Fibroblast of lung (primary cell): Measurements from ENCODE around the gene HSF2BP. TPM values are rescaled to one million over a fixed set of nuclear protein-coding genes. Genes with fewer than 3 reads are reported as not detected.
A peak's percentile ranks its signal among the peaks of the same experiment; 100 is the strongest.

ENCODE experiments used
- DNase-seq, 2 donors: peaks; one replicate each; pipeline versions ENCODE4 v3.0.0 to v3.0.0-alpha.2; 2010; ENCODE audit warnings: low read depth in 2 of 2
- H2AFZ ChIP-seq: 2 replicates; pipeline ENCODE4 v1.5.1; 2012; ENCODE audit warnings: low read length, control low read depth, inconsistent platforms
- H3K27ac ChIP-seq: 2 replicates; pipeline ENCODE4 v1.5.1; 2011; ENCODE audit warnings: low read length, control low read depth; ENCODE audit not compliant: insufficient read depth
- H3K27me3 ChIP-seq: 2 replicates; pipeline ENCODE4 v1.5.1; 2011; ENCODE audit warnings: mild to moderate bottlenecking, low read length; ENCODE audit not compliant: control insufficient read depth, insufficient read depth
- H3K36me3 ChIP-seq: 2 replicates; pipeline ENCODE4 v1.5.1; 2011; ENCODE audit warnings: low read length; ENCODE audit not compliant: control insufficient read depth, insufficient read depth
- H3K4me1 ChIP-seq: 2 replicates; pipeline ENCODE4 v1.5.1; 2011; ENCODE audit warnings: low read length; ENCODE audit not compliant: control insufficient read depth, insufficient read depth; ENCODE audit errors: extremely low read depth
- H3K4me2 ChIP-seq: 2 replicates; pipeline ENCODE4 v1.5.1; 2011; ENCODE audit warnings: low read length, control low read depth; ENCODE audit not compliant: insufficient read depth; ENCODE audit errors: extremely low read depth
- H3K4me3 ChIP-seq, 4 experiments: fragments of 200-600 bp in 1 of 4; sonication (generic) in 1 of 4; replicated peaks in 1 of 4; 2 replicates each; pipeline ENCODE4 v1.5.1; 2011 to 2016; ENCODE audit warnings: low read length in 4 of 4, low read depth in 3 of 4, mild to moderate bottlenecking in 3 of 4, control low read depth in 2 of 4, inconsistent platforms in 1 of 4, mixed read lengths in 1 of 4; ENCODE audit not compliant: insufficient read depth in 1 of 4; ENCODE audit errors: control extremely low read depth in 1 of 4
- H3K79me2 ChIP-seq: 2 replicates; pipeline ENCODE4 v1.5.1; 2012; ENCODE audit warnings: mild to moderate bottlenecking, low read length, inconsistent platforms; ENCODE audit not compliant: control insufficient read depth, insufficient read depth
- H3K9ac ChIP-seq: 2 replicates; pipeline ENCODE4 v1.5.1; 2011; ENCODE audit warnings: mild to moderate bottlenecking, low read length, control low read depth; ENCODE audit not compliant: insufficient read depth
- H3K9me3 ChIP-seq: 2 replicates; pipeline ENCODE4 v1.5.1; 2012; ENCODE audit warnings: low read depth, low read length; ENCODE audit not compliant: control insufficient read depth, insufficient read depth
- H4K20me1 ChIP-seq: 2 replicates; pipeline ENCODE4 v1.5.1; 2011; ENCODE audit warnings: low read length; ENCODE audit not compliant: control insufficient read depth, insufficient read depth; ENCODE audit errors: extremely low read depth
- EZH2 ChIP-seq: IDR thresholded peaks from 2 replicates; pipeline ENCODE4 v1.5.1; 2012; ENCODE audit warnings: low read length, control low read depth, mild to moderate bottlenecking; ENCODE audit errors: missing control alignments
- polyA plus RNA-seq, 2 donors: library from polyadenylated mRNA; depleted of rRNA in 1 of 2; stranded (reverse) in 1 of 2; unstranded in 1 of 2; fragments of >200 nt; gene quantifications; 2 replicates each; pipeline ENCODE4 v1.2.1, GENCODE V29; 2011 to 2012; ENCODE audit warnings: missing spikeins in 1 of 2
- total RNA-seq: library from RNA; depleted of rRNA; stranded (reverse); fragments of >200 nt; gene quantifications from 2 replicates; pipeline ENCODE4 v1.2.1, GENCODE V29; 2014
- TF ChIP-seq, protein P1 (sequence below), 2 donors: IDR thresholded peaks in 1 of 2; conservative IDR thresholded peaks in 1 of 2; 1 replicate in 1 of 2; 2 replicates in 1 of 2; pipeline ENCODE4 v1.5.1; 2011 to 2012; ENCODE audit warnings: low read length in 2 of 2, control low read depth in 1 of 2, inconsistent platforms in 1 of 2, low read depth in 1 of 2, mild to moderate bottlenecking in 1 of 2

The HSF2BP gene
- total and polyA plus RNA-seq, 2 donors (not counting 1 experiment from before 2014, with no cell fraction given): 0.70 to 1.2 TPM

DNA sequence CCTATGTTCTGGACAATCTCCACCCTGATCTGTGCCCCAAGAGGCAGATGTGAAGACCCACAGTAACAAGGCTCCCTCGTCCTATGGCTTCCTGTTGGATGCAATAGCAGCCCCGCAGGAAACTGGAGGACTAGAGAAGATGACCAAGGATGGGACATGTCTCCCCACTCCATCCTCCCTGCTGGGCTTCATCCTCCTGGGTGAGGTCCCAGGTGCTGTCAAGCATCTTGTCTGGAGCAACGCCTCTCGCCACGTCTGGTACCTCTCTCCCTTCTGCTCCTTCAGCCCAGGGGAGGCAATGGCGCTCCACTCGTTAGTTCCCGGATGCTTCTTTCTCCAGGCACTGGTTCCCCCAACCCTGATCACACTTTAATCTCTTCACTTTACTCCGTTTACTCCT is 11.1 kb downstream of the HSF2BP start:
- H3K27ac ChIP-seq: no peak overlapping the region
- H3K36me3 ChIP-seq: no peaks in the 10 kb centered on the region
- H3K4me2 ChIP-seq: no peak overlapping the region
- no peak overlapping the region for H3K4me3 ChIP-seq
- H3K9me3 ChIP-seq: no peaks in the 10 kb centered on the region
- peaks cover 8% of the 10 kb centered on the region for H3K4me1 ChIP-seq
- no peaks in the 10 kb centered on the region for H3K27me3 ChIP-seq
- no peak for DNase-seq
- H3K9ac ChIP-seq: no peak overlapping the region
- no peak overlapping the region for H2AFZ ChIP-seq
- H4K20me1 ChIP-seq: no peaks in the 10 kb centered on the region
- TF ChIP-seq, protein P1, sequence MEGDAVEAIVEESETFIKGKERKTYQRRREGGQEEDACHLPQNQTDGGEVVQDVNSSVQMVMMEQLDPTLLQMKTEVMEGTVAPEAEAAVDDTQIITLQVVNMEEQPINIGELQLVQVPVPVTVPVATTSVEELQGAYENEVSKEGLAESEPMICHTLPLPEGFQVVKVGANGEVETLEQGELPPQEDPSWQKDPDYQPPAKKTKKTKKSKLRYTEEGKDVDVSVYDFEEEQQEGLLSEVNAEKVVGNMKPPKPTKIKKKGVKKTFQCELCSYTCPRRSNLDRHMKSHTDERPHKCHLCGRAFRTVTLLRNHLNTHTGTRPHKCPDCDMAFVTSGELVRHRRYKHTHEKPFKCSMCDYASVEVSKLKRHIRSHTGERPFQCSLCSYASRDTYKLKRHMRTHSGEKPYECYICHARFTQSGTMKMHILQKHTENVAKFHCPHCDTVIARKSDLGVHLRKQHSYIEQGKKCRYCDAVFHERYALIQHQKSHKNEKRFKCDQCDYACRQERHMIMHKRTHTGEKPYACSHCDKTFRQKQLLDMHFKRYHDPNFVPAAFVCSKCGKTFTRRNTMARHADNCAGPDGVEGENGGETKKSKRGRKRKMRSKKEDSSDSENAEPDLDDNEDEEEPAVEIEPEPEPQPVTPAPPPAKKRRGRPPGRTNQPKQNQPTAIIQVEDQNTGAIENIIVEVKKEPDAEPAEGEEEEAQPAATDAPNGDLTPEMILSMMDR (conservative IDR thresholded peaks at IDR 0.05 in 1 of 2, IDR thresholded peaks at IDR 0.05 in 1 of 2; ENCODE audit: low read depth in 1 of 2, low read length in 2 of 2): no peak
- no peak for TF ChIP-seq EZH2
- no peaks in the 10 kb centered on the region for H3K79me2 ChIP-seq

DNA sequence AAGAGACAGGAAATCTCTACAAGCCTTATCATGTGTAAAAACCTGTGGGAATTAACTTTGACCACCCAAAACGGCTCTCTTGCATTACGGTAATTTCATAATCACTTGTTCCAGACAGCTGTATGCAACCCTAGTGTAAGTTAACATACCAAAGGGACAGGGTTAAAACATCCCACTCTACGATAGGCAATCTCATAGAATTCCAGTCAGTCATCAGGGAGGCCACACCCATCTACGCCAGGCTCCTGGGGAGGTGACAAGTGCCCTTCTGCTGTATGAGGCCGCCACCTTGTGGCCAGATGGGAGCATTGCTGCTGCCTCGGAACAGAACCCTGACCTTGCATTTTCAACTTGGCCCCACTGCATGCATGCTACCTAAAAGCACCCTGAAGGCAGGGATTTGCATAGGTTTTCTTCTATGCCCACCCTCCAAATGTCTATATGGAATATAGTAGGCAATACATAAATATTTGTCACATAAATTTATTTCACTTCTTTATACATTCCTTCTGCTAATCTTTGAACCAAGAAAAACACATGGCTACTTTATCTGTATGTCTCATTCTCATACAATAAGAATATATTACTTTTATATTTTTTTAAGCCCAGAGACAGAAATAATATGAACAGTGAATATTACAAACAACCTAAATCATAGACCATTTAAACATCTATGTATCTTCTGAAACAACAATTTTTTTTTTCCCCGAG is 12.6 kb downstream of the HSF2BP start:
- Histone ChIP-seq H3K9me3 (no peaks in the 10 kb centered on the region), H3K4me2 (peak overlapping the region; percentile 68), H2AFZ (no peak overlapping the region), H3K27me3 (no peaks in the 10 kb centered on the region), H3K4me3 (no peak overlapping the region), H3K9ac (no peak overlapping the region), H3K36me3 (no peaks in the 10 kb centered on the region), H3K4me1 (peaks cover 8% of the 10 kb centered on the region), H3K27ac (no peak overlapping the region), H4K20me1 (no peaks in the 10 kb centered on the region), H3K79me2 (no peaks in the 10 kb centered on the region)
- DNase-seq: peak; percentile 86 to 95
- TF ChIP-seq EZH2: no peak
- TF ChIP-seq, protein P1 (conservative IDR thresholded peaks at IDR 0.05 in 1 of 2, IDR thresholded peaks at IDR 0.05 in 1 of 2; ENCODE audit: low read depth in 1 of 2, low read length in 2 of 2): peak; percentile 99 to 100

DNA sequence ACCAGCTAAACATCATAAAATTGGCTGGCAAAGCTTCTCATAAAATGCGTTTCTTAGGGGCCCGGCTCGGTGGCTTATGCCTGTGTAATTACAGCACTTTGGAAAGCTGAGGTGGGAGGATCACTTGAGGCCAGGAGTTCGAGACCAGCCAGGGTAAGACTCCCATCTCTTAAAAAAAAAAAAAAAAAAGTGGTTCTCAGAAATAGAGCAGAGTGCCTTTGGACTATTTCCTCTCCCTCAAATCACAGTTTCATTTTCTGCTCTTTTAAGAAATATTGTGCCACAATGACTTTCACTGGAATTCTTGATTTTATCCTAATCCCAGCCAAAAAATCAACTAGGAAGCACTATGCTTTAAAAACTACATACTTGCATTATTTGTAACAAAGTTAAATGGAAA is 13.3 kb downstream of the HSF2BP start:
- H3K9me3 ChIP-seq: no peaks in the 10 kb centered on the region
- no peak for DNase-seq
- no peak overlapping the region for H3K4me3 ChIP-seq
- H3K79me2 ChIP-seq: no peaks in the 10 kb centered on the region
- H3K27me3 ChIP-seq: no peaks in the 10 kb centered on the region
- no peaks in the 10 kb centered on the region for H4K20me1 ChIP-seq
- H3K36me3 ChIP-seq: no peaks in the 10 kb centered on the region
- no peak overlapping the region for H3K27ac ChIP-seq
- no peak for TF ChIP-seq EZH2
- TF ChIP-seq, protein P1 (conservative IDR thresholded peaks at IDR 0.05 in 1 of 2, IDR thresholded peaks at IDR 0.05 in 1 of 2; ENCODE audit: low read depth in 1 of 2, low read length in 2 of 2): no peak
- H3K9ac ChIP-seq: no peak overlapping the region
- peaks cover 8% of the 10 kb centered on the region for H3K4me1 ChIP-seq
- peak overlapping the region; percentile 48 for H3K4me2 ChIP-seq
- no peak overlapping the region for H2AFZ ChIP-seq
